GM18508 (cell line): Measurements from ENCODE around the gene WBP2.

Experiments
- ATAC-seq: cut with Tn5 transposase; IDR thresholded peaks from one replicate; pipeline ENCODE4 v1.9.1; 2021; ENCODE audit warnings: moderate number of reproducible peaks; ENCODE audit not compliant: insufficient read depth, unreplicated experiment

The WBP2 gene

GRCh38 chr17:75846692-75847613, 8.2 kb downstream of the WBP2 start:
- no peak for ATAC-seq

- ATAC-seq = no peak
Observed at GRCh38 chr17:75845933-75846691, 9.0 kb downstream of the WBP2 start.

- ATAC-seq = peak; percentile 50
Observed at GRCh38 chr17:75845058-75845711, 9.9 kb downstream of the WBP2 start.

GRCh38 chr17:75844530-75845057, 10.5 kb downstream of the WBP2 start:
- ATAC-seq = no peak

- ATAC-seq = no peak
Observed at GRCh38 chr17:75843577-75844529, 11.3 kb downstream of the WBP2 start, which contains the start of gene UNC13D. Gene UNC13D, minus strand, starts transcription at chr17:75844404. Its CDS starts 67 bp downstream, at chr17:75844337.

- no peak for ATAC-seq
Observed at GRCh38 chr17:75842963-75843576, 12.1 kb downstream of the WBP2 start.

DNA sequence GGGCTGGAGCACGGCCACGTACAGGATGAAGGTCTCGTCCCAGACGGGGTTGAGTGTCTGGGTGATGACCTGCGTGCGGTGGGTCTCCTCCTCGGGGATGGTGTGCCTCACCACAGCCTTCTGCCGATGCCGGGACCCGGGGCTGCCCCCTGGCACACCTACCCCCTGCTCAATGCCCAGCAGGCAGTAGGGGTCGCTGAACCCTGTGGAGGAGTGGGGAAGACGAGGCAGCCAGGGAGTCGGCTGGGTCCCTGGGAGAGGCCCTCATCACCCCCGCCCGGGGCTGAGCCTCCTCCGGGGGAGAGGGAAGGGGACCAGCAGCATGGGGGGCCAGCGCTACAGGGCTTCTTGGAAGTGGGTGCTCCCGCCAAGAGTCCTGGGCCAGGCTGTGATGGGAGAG, 12.7 kb downstream of the WBP2 start:
- ATAC-seq = no peak

DNA sequence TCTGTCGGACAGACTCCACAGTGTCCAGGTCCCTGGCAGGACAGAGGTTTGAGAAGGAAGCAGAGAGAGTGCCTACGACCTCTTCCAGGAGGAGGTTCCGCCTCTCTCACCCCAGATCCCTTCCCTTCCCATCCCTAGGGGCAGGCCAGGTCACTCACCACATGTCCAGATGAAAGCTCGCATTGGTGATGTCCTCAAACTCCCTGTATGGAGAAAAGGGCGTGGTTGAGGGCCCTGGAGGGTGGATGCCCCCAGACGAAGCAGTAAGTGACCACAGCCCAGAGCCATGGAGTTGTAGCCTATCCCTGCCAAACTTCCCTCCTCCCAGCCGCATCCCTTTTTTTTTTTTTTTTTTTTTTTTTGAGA, 14.4 kb downstream of the WBP2 start:
- ATAC-seq = no peak

DNA sequence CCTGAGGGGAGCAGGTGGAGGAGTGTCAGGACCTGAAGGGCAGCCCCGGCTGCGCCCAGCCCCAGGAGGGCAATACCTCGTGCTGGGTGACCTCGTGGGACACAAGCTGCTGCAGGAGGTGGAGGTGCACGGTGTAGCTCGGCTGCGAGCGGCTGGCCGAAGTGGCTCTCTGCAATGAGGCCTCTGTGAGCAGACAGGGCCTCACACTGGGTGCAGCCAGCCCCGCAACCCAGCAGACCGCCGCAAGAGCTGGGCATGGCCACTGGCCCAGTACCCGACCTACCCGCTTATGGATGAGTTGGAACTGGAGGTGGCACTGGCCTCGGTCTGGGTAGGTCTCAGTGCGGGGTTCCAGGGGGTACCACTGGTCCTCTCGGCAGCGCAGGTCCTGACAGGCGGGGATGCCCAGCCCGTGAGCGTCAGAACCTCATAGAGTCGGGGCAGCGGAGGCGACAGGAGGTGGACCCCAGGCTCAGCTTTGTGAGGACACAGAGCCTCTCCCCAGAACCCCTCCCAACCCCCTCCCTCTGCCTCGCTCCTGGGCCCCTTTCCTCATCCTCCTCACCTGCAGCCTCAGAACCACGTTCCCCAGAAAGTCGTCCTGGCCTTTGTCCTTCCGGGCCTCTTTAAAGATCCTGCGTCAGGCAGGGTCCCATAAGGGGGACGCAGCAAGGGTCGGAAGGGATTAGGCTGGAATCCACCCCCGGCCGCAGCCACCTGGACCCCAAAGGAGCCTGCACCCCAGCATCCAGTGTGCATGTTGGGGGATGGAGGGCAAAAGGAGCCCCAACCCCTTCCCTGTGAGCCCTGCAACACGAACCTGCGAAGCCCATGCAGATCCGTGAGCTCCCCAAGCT, 15.0 kb downstream of the WBP2 start:
- ATAC-seq = no peak

DNA sequence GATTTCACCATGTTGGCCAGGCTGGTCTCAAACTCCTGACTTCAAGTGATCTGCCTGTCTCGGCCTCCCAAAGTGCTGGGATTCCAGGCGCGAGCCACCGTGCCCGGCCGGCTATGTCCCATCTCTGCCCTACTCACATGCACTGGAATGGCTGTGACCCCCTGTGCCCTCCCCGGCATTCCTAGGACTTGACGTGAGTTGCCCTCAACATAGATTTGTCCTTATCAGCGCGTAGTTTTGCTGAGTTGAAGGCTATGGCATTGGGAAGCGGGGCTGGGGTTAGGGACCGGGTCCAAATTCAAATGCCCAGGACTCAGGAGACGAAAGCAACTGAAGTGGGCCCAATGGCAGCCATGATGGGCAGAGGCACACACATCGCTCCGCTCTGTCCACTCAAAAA, 16.7 kb downstream of the WBP2 start:
- ATAC-seq = no peak

GRCh38 chr17:75837899-75838298, 17.2 kb downstream of the WBP2 start:
- no peak for ATAC-seq

DNA sequence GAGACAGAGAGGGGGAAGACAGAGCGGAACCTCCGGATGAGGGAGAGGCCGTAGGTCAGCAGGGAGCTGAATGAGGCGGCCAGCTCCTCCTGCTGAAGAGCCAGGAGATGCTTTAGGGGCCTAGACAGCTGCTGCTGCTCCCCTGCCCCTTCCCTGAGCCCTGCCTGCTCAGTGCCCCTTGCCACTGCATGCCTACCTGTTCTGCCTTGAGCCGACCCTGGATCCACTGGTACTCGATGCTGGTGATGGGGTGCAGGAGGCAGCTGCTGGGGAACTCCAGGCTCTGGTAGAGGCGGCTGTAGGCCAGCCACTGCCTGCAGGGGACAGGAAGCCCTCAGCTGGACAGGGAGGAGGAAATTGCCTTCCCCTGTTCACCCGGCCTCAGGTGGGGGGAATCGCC, 18.5 kb downstream of the WBP2 start:
- ATAC-seq = no peak

DNA sequence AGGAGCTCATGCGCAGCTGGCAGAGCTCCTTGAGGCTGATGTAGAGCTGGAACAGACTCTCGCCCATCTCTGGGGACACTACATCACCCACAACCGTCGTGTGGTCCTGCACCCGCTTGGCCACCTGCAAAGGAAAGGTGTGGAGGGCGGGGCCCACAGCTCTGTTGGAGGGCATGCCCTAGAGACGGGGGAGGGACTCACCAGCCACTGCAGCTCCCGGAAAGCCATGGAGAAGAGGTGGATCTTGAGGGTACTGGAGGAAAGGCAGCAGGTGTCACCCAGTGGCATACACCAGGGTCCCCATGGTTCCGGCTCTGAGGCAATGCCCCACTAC, 19.5 kb downstream of the WBP2 start:
- ATAC-seq = no peak

DNA sequence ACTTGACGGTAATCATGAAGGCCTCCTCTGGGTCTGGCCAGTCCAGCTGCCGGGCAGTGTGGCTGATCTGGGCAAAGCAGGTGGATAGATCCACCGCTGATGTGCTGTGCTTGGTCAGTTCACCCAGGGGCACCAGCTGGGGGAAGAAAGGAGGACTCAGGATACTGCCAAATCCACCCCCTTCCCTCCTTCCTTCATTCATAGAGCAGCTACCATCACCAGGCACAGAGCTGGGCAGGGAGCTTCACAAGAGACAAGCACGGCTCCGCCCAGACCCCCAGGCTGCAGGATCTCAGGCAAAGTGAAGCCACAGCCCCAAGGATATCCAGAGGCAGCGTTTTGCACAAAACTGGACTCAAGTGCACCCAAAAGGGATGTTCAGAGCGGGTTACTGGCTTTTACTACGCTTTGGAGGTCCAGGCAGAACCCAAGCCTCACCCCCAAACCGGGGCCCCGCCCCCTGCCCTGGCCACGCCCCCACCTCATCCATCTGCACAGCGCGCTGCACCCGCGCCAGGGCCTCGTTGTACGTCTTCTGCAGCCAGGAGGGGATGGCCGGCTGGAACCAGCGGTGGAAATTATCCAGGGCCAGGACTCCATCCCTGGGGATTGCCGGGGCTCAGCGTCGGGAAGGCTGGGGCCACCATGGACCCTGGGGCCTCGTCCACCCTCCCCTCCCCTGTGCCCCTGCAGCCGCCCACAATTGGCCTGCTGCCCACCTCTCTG, 20.0 kb downstream of the WBP2 start:
- no peak for ATAC-seq

GRCh38 chr17:75834279-75834920, 20.7 kb downstream of the WBP2 start:
- no peak for ATAC-seq

GRCh38 chr17:75832652-75833400, 22.3 kb downstream of the WBP2 start:
- no peak for ATAC-seq
